Activated CD4-positive, alpha-beta T cell treated with anti-CD3 and anti-CD28 coated beads, Interleukin-2, Interleukin-6, amounts not matched to agents 100 ng/mL and 50 ng/mL, durations not matched to agents 16 hours and 8 hours (primary cell): ENCODE measurements around the gene LENEP.
A peak's percentile ranks its signal among the peaks of the same experiment; 100 is the strongest.

ENCODE experiments used
- DNase-seq: peaks from one replicate; pipeline ENCODE4 v3.0.0-alpha.2; 2020

LENEP gene

DNA sequence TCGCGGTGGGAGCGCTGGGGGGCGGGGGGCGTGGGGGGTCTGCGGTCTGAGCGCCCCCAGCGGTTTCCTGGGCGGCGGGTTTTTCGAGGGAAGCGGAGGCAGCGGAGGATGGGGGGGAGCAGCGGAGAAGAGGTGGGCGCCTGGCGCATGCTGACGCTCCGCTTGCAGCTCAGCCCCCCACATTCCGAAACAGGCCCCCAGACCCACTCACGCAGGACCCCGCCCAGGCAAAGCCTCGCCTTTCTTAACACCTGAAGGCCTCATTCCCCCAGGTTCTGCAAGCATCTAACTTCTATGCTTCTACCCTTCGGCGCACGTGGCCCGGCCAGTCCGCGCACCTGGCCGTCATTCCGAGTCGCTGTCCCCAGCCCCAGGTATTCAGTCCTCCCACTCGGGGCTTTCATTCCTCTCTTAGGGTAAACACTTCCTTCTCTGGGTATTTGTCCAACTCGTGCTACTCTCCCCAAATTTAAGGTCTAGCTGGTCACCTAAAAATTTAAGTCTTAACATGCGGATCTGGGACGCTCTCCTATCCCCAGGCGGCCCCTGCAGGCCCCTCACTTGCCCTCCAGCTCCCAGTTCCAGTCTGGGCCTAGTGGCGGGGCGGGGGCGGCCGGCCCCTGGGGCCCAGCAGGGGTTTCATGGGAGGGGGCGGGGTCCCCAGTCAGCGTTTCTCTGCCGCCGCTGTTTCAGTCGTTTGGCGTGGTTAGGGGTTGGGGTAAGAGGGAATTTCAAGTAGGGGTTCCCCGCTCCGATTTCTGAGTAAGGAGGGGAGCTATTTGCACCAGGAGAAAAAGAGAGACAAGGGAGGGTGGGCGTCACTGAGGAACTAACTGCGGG lies 6.4 kb downstream of the LENEP start:
- DNase-seq, result peak; percentile 68

DNA sequence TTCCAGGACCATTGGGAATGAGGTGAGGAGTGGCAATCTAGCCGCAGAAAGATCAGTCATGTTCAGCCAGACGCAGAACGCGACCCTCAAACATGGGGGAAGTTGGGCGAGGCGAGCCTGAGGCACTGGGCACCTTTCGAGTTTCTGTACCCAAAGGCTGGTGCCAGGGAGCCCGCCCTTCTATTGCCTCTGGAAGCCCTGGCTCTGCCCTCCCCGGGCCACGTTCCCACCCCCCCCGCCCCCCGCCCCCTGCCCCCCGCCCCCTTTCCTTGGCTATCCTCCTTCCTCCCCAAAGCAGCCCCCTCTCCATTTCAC lies 7.0 kb downstream of the LENEP start:
- DNase-seq, result no peak

DNA sequence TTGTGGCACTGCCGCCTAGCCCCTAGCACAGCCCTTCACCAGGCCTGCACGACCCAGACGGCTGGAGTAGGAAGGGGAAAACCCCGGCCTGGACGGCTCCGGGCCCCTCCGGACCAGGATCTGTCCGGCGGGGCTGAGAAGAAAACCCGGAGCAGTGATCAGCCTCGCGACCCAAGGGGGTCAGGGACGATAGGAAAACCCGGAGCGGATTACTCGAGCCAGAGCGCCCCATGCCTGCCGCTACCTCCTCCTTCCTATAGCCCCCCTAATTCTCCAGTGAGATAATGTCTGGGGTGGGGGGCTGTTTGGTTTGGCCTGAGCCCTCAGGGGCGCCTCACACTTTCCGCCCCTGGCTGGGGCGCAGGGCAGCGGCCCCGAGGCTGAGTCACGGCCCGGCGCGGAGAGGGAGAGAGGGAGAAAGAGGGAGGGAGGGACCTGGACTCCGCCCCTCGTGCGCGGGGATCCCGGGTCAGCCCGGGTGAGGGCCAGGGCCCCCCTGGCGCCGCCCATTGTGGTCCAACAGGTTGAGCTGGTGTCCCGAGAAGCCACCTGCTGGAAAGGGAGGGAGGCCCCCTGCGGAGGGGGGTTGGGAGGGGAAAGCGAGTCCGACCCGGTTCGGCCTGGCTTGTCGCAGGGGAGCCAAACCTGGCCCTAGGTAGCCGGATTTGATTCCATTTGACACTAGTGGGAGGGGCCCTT lies 7.5 kb downstream of the LENEP start:
- peak; percentile 90 for DNase-seq

DNA sequence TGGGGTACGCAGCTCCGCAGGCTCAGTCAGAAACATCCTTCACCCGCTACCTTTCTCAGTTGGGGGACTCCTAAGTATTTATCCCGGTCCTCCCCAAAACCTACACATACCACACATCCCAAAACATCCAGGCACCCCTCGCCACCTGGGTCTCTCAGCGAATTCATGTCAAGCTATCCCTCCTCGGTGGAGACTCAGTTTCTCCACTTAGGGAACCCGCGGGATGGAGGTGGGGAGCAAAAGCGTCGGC lies 8.0 kb downstream of the LENEP start:
- DNase-seq, result no peak

DNA sequence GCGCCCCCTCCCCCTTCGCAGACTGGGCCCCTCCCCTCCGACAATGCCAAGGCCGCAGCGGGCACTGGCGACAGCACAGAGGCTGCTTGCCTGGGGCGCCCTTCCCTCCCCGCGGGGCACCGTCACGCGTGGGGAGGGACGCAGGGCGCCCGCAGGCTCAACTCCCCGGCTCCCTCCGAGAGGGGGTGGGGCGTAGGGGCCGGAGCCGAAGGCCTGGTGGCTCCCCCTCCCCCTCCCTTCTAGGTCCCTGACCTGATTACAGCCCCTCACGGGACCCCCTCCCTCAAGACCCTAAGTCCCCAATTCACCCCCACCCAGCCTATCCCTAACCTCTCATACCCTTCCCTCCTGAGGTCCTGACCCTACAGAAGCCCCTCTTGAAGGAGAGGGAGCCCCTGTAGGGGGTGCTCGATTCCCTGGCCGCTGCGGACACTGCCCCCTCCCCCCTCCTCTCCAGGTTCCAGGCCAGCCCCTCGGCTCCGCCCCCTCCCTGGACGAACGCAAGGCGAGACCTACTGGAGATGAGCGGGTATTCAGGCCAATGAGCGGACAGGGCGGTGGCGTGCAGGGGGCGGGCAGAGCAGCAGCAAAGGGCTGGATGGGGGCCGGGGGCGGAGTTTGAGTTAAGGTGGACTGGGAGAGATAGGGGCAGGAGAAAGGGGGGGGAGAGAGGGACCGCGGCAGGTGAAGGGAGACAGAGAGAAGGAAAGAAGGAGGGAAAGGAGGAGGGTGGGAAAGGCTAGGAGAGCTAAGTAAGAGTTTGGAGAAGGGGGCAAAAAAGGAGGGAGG lies 8.5 kb downstream of the LENEP start:
- DNase-seq, result peak; percentile 100

DNA sequence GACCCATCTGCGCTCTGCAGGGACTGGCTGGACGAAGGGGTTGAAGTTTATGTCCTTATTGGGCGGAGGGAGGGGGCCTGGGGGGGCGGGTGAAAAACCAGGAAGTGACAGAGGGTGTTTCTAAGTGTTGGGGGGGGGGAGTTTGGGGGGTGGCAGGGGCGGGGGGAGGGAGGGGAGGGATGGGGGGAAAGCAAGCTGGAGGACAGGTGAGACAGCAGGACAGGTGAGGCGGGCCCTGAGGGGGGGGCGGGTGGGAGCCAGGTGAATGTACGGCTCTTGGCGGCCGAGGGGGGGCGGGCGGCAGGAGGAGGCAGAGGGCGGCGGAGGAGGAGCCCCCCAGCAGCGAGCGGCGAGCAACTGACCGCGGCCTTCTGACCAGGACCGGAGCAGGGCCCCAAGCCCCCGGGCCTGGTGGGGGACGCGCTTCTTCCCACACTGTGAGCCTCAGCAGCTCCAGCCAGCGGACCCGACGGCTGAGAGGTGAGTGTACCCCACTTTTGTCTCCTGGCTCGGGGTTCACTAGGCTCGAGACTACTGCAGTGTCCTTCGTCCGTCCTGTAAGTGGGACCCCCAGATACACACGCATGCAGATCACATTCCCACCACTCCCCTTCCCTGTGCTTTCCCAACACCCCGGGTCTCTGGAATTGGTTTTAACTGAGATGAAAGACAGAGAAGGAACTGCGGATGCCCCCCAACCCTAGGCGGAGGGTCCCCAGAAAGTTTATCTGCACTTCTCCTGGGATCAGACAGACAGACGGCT lies 9.3 kb downstream of the LENEP start, which contains the start of gene ZBTB7B:
Gene ZBTB7B (plus strand): TSS at position 339 of the 763 bp plus-strand sequence. CDS start 11,859 bp downstream, outside the sequence.
- peak; percentile 8 for DNase-seq

DNA sequence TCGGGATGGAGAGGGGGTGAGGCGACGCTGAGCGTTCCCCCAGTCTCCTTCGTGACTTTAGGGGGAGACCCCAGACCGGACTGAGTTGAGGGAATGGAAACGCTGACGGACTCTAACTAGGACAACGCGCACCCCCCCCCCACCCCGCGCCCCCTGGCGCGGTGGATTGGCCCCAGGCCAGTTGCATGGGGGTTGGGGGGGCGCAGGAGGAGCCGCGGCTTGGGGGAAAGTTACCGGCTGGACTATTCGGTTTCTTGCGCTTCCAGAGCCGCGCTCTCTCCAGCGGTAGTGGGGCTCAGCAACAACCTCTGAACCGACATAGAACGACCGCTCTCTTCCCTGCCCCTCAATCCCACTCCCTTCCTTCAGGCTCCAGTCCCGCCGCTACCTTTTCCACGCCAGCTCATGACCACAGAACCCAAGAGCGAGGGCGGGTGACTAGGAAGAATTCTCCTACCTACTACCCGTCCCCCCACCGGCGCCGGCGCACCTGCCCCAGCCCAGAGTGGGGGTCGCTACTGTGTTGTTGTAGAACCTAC lies 9.9 kb downstream of the LENEP start:
- DNase-seq, result peak; percentile 25

DNA sequence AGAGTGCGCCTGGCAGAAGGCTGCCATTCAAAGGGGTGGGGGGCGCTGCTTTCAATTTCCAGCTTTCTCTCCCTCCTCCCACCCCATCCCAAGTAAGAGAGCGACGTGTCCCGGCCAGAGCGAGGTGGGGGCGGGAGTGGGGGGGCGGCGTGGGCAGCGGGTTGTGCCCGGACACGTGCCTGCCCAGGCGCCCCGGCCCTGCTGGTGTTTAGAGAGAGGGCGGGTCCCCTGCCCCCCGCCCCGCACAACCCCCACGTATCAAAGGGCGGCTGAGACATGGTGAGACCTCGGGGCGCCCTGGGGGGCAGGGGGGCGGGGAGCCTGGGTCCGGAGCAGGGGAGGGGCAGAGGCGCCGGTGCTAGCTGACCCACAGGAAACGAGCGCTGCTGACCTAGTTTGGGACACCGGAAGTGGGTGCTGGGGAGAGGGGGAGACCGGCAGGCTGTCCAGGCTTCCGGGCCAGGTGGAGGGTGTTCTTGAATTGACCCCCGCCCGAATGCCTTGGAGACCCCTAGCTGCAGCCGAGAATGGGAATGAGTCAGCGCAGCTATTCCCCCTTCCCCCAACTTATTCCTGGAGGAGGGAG lies 10.5 kb downstream of the LENEP start:
- DNase-seq, result peak; percentile 45

DNA sequence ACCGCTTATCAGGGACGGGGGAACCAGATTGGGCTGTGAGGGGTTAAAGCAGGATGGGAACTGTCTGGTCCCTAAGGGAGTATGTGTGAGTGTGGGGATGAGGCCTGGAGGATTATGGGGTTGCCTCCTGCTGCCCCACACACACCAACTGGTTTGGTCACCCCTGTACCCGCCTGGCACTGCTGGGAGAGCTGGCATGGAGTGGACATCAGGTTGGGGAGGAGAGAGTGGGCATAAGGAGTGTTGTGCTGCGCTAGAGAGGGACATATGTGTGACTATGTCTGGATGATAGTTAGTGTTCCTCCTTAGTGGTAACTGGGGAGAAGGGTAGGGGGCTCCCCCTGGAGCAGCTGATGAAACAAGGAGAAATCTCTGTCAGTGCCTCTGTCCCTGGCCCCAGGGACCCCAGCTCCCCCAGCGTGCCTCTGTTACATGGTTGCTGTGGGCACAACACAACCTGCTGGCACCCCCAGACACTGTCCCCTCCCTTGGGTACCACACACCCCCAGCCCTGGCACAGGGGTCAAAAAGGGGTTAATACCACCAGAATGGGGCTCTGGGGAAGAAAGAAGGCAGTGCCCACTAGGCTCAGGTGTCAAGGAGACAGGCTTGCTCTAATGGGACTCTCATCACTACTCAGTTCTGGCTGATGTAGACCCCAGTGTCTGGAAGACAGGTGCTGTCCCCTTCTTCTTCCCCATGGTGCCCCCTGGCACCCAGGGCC lies 11.1 kb downstream of the LENEP start:
- DNase-seq, result no peak

DNA sequence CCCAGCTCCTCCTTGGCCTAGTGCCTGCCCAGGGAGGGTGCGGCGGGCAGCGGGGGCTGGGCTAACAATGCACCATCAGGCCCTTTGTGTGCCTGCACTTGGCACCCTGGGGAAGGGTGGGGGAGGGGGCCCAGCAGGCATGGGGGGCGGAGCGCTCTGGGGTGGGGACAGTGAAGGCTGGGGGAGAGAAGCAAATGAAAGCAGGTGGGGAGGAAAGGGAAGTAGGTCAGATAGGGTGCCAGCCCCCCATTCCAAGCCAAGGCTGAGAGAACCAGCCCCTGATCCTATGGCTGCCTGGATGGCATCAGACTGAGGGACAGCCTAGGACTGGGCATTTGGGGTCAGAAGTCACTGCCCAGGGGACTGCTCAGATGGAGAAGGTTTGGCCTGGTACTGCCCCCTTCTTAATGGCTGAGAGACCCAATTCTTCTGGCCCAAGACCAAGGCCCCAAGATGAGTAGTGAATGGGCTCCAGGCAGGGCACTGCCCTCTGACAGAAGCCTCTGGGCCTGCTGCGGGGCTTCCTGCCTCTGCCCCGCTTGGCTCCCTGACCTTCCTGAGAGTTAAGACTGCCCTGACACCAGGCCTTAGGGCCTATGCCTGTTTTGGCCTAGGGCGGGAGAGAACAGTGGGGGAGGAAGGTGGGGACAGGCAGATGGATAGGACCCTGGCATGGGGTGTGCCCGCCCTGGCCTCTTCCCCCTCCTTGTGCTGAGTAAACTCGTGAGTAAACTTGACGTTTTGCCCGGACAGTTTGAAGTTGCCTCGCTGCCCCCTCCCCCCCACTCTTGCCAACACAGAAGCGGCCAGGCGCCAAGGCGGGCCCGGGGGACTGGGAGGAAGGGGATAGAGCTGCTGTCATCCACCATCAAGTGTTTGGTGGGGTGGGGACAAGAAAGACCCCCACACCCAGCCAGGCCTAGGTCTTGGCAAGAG lies 12.0 kb downstream of the LENEP start:
- DNase-seq, result peak; percentile 58

DNA sequence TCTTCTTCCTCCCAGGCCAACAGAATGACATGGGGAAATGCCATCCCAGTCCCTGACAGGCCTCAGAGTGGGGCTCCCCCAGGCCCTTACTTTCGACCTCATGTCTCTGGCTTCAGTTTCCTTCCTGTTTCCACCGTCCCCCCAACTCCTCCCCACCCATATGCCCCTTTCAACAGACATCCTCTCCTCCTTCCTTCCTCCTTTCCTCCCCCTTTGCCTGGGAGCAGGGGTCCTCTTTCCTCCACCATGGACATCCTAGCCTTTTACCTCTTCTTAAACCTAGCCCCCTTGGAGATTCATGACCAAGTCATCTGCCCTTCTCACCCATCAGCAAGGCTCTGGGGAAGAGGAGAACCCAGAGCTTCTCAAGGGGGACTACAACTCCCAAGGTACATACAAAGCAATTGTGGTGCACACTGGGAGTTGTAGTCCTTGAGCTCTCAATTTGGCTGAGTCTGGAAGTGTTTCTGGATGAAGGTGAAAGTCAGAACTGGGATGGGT lies 13.3 kb downstream of the LENEP start:
- peak; percentile 77 for DNase-seq

DNA sequence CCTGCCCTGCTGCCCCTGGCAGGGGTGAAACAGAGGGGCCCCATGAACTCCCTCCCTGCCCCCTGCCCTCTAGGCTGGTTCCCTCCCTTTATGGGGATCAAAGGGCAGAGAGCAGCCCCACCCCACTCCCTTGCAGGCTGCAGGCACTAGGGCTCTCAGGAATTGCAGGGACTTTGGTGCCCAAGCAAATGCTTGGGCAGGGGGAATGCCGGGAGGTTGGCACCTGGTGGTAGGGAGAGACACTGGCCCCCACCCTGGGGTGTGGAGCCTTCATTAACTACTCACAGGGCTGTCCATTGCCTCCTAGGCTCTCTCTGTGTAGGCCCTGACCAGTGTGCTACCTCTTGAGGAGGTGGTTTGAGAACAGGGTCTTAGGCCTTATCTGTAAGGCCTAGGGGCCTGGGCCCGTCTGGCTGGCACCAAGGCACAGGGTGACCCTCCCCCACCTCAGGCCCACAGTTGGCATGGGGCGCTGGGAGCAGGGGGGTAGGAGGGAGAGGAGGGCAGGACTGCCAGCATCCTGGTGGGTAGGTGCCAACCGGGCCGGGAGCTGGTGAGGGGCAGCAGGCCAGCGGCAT lies 14.0 kb downstream of the LENEP start:
- DNase-seq, result no peak

DNA sequence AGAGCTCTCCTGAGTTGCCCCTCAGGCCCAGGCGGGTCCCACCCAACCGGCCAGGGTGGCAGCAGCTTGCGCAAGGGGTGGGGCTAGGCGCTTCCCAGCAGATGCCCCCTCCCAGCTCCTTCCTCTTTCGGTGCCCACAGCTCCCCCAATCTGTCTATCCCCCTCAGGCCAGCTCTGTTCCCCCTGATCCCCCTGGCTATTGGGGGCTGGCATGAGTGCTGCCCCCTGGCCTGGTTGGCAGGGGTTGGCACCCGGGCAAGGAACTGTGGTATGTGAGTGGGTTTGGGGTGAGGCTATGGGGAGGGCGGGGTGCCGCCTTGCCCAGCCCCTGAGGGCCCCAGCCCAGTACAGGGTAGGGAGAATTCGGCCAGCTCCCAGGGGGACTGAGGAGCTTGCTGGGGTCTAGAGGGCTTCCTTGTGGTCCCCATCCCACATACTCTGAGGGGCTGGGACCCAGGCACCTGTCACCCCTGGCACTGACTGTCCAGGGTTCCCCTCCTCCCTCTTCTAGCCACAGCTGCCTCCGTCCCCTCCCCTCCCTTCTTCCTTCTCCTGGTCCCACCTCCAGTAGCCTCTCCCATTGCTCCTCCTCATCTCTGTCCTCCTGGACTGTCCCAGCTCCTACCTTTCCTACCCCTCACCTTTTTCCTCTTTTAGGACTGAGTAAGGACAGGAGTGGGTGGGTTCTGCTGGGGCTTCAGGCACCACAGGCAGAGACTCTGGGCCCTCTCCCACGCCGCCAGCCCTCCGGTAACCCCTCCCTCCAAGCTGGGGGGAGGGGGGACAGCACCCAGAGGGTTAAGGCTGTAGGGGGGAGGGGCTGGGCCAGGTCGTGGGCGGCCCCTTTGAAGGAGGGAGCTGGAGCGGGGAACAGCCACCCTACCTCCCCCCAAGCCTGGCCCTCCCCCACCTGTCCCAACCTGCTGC lies 14.9 kb downstream of the LENEP start:
- peak; percentile 88 for DNase-seq

DNA sequence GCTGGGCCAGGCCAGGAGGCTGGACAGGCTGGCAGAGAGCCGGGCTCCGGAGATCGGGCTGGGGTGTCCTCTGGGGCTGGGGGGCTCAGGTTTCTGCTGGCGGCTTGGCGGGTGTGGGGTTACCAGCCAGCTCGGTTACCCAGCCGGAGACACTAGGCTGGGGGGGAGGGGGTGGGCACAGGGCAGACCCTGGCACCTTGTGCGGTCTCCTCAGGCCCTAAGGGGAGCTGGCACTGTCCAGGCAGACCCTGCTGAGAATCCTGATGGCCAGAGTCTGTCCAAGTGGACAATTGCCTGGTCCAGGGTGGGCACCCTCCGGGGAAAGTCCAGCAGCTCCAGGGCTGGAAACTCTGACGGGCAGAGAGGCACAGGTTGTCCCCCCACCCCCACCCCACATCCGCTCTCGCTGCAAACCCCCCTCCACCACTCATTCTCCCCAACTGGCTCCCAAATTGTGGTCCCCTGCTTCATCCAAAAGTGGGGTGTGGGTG lies 15.9 kb downstream of the LENEP start:
- DNase-seq, result peak; percentile 54

DNA sequence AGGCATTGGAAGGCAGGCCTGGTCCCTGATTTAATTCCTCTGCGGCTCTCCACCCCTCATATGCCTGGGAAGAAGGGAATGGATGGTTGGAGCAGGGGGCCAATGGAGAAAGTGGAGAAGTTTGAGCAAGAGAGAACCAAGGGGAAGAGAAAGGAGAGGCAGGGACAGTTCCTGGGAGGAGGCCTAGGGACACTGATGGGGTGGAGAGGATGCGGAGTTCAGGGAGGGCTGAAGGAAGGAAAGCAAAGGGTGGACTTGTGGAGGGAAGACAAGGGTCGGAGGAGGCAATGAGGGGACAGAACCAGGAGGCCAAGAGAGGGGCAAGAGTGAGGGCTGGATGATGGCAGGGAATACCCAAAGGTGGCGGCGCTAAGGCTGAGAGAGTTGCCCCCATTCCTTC lies 16.4 kb downstream of the LENEP start:
- no peak for DNase-seq

DNA sequence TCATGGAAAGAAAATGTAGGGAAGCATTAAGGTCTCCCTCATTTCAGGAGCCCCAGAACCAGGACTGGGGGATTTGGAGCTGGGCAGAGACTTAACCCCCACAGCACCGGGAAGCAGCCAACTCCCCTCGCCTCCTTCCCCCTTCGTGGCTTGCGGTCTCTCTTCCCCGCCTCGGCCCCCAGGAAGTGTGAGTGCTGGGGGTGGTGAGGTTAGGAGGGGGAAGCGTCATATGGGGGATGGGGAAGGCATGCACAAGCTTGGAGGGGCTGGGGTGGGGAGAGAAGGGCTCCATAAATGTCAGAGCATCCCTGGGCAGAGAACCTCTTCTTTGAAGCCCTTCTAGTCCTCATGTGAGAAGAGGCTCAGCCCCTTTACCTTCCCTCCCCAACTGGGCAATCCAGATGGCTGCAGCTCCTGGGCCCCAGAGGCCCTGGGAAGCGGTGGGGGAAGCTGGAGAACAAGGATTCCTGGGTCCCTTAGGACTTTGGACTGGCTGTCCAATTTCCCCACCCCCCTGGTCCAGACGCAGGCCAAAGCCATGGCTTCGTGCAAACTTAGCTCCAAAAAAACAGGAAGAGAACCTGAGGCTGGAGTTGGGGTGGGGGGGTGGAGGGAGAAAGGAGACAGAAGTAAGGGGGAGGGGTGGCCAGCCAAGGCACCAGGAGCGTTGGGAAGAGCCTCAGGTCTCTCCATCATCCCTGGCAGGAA lies 17.0 kb downstream of the LENEP start:
- peak; percentile 74 for DNase-seq

DNA sequence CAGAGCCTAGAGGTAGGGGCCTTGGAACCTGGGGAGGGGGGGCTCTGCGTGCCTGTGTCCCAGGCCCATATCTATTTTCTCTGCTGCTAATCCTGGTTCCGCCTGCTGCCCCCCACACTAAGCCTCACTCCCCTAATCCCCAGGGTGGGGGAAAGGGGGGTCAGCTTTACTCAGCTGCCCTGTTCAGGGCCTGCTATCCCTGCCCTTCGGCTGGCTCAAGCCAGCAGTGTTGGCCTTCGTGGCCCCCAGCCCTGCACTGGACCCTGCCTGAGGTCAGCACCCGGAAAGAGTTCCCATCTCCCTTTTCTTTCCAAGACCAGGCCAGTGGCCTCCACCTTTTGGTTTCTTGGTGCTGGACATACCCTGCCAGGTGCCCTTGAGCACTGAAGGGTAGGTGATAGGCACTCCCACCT lies 17.6 kb downstream of the LENEP start:
- no peak for DNase-seq
